Measurements from ENCODE around the gene MYCN. TPM values are rescaled to one million over a fixed set of nuclear protein-coding genes. Genes with fewer than 3 reads are reported as not detected.

The MYCN gene
- total and polyA plus RNA-seq, 2 donors (not counting 3 experiments of a cell fraction or from before 2014, with no cell fraction given) = 0.47 to 6.8 TPM

GRCh38 chr2:15933184-15933845, 7.0 kb upstream of the MYCN start:
- no peak overlapping the region for H3K4me3 ChIP-seq (replicated peaks in 1 of 3; ENCODE audit: insufficient read depth in 1 of 3, low read depth in 1 of 3, low read length in 3 of 3)
- dilution Hi-C loops (cut with MboI; ENCODE audit: extremely low pct_ligation_motif_present, low sequenced_read_pairs) (no loop called here), intact Hi-C loops (cut with micrococcal nuclease) (no loop called here)
- no TSS peak for BruUV-seq (replicated peaks)
- no peak for DNase-seq (ENCODE audit: low read depth, low spot score)
- no peaks in the 10 kb centered on the region for H3K36me3 ChIP-seq (ENCODE audit: control insufficient read depth in 2 of 2, extremely low read depth in 1 of 2, insufficient read depth in 2 of 2, low read length in 2 of 2)
- no peaks in the 10 kb centered on the region for H3K79me2 ChIP-seq (ENCODE audit: control insufficient read depth, insufficient read depth, low read length)
- no peaks in the 10 kb centered on the region for H4K20me1 ChIP-seq (replicated peaks; ENCODE audit: control insufficient read depth, extremely low read depth, insufficient read depth, low read length)
- no peak overlapping the region for H3K27ac ChIP-seq (ENCODE audit: insufficient read depth, low read depth, low read length)
- no peaks in the 10 kb centered on the region for H3K9me3 ChIP-seq (replicated peaks; ENCODE audit: control insufficient read depth, insufficient read depth, low read length)
- H3K4me1 ChIP-seq (ENCODE audit: control insufficient read depth, extremely low read depth, insufficient read depth, low read length) = no peaks in the 10 kb centered on the region
- ChIA-PET CTCF (interaction anchor here (1.3 kb wide), 1 partner anchor 592 kb away, joined by 4 read pairs; no protein-coding TSS in a partner anchor), POLR2A (no interaction called here)
- no peak for FAIRE-seq
- no peak overlapping the region for H2AFZ ChIP-seq (ENCODE audit: low read depth, low read length)
- no peaks in the 10 kb centered on the region for H3K9me1 ChIP-seq (replicated peaks; ENCODE audit: control insufficient read depth, extremely low read depth, insufficient read depth, low read length)
- no peak overlapping the region for H3K4me2 ChIP-seq (ENCODE audit: insufficient read depth, low read length)
- H3K9ac ChIP-seq (replicated peaks; ENCODE audit: extremely low read depth, insufficient read depth, low read length) = no peak overlapping the region
- TF ChIP-seq FOS (IDR thresholded peaks at IDR 0.05; ENCODE audit: borderline replicate concordance, insufficient read depth, low read length) = no peak
- no peak for TF ChIP-seq MAX (IDR thresholded peaks at IDR 0.05; ENCODE audit: insufficient read depth, insufficient read length)
- TF ChIP-seq EZH2 (IDR thresholded peaks at IDR 0.05; ENCODE audit: borderline replicate concordance, low read depth, low read length, severe bottlenecking) = no peak
- TF ChIP-seq POLR2AphosphoS5 (IDR thresholded peaks at IDR 0.05; ENCODE audit: insufficient read depth, low read depth, low read length) = no peak
- no peak for TF ChIP-seq CTCF (IDR thresholded peaks at IDR 0.05; ENCODE audit: extremely low read depth in 1 of 2, insufficient read depth in 1 of 2, low read depth in 1 of 2, low read length in 2 of 2)
- no peak for TF ChIP-seq MYC (IDR thresholded peaks at IDR 0.05; ENCODE audit: low read depth, low read length)
- no peak for TF ChIP-seq GATA2 (IDR thresholded peaks at IDR 0.05; ENCODE audit: insufficient read depth, insufficient read length, low read depth, low read length)
- TF ChIP-seq JUN (IDR thresholded peaks at IDR 0.05; ENCODE audit: borderline replicate concordance, insufficient read depth, insufficient read length, low read depth) = no peak
- TF ChIP-seq POLR2A (IDR thresholded peaks at IDR 0.05; ENCODE audit: low read depth, low read length) = no peak
- peaks cover 3 to 7% of the 10 kb centered on the region in 2 experiments for H3K27me3 ChIP-seq (ENCODE audit: control insufficient read depth in 2 of 2, insufficient read depth in 2 of 2, low read length in 2 of 2)

Measured in endothelial cell of umbilical vein (primary cell).